ENCODE measurements around the gene SLC30A2. TPM values are rescaled to one million over a fixed set of nuclear protein-coding genes. Genes with fewer than 3 reads are reported as not detected.

Gene SLC30A2
- polyA plus RNA-seq, 1 experiment = not detected

GRCh38 chr1:26055041-26055440, 9.1 kb upstream of the SLC30A2 start:
- no peak overlapping the region for H3K4me3 ChIP-seq (ENCODE audit: low read depth, low read length)
- H3K36me3 ChIP-seq (ENCODE audit: control insufficient read depth, insufficient read depth, low read length) = no peaks in the 10 kb centered on the region
- POLR2A ChIA-PET = no interaction called here
- DNase-seq (ENCODE audit: low read depth) = no peak
- peaks cover 18% of the 10 kb centered on the region for H3K27me3 ChIP-seq (ENCODE audit: control insufficient read depth, insufficient read depth, low read length)
- no peak for TF ChIP-seq CTCF (IDR thresholded peaks at IDR 0.05; ENCODE audit: insufficient read depth, low read depth, low read length)
- CTCF ChIA-PET = interaction anchor here (1.5 to 3.0 kb wide), 2 partner anchors 19 to 90 kb away, joined by 4 to 9 read pairs; no protein-coding TSS in a partner anchor

DNA sequence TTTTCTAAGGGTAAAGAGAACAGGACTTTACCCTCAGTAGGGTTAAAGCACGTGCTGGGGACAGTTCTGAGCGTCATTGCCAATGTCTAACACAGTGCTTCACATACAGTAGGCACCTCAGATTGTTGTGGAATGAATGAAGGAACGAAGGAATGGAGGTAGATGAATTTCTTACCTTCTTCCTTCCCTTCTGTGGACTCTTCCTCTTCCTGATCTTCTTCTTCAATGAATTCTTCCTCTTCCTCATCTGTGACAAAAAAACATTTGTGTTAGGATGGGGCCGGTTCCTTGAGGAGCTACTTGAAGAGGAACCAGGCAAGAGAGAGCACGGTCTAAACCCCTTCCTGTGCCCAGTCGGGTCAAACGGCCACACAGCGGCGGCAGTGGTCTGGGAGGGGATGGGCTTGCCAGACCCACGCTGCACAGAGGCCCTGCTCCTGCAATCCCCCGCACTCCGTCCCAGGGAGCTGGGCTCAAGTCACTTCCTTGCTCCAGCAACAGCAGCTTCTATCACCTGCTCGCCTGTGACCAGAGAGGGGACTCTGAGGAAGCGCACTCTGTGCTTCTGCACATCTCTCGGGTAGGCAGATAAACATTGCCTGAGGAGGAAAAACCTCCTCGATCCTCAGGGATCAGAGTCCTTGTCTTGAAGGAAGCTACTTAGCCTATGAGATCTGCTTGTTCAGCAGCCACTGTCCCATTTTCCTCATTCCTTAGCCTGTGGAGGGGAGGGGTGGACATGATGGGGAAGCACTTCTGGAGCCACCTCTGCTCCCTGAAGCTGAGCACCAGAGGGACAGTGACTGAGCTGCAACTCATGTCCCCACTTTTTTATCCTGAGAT, 8.0 kb upstream of the SLC30A2 start:
- Histone ChIP-seq H3K4me3 (ENCODE audit: low read depth, low read length) (no peak overlapping the region), H3K36me3 (ENCODE audit: control insufficient read depth, insufficient read depth, low read length) (no peaks in the 10 kb centered on the region), H3K27me3 (ENCODE audit: control insufficient read depth, insufficient read depth, low read length) (peaks cover 20% of the 10 kb centered on the region)
- no peak for TF ChIP-seq CTCF (IDR thresholded peaks at IDR 0.05; ENCODE audit: insufficient read depth, low read depth, low read length)
- CTCF ChIA-PET = interaction anchor here (1.2 to 3.0 kb wide), 3 partner anchors 9 to 91 kb away, joined by 3 to 9 read pairs (median 4); no protein-coding TSS in a partner anchor
- DNase-seq (ENCODE audit: low read depth) = no peak
- POLR2A ChIA-PET = no interaction called here

DNA sequence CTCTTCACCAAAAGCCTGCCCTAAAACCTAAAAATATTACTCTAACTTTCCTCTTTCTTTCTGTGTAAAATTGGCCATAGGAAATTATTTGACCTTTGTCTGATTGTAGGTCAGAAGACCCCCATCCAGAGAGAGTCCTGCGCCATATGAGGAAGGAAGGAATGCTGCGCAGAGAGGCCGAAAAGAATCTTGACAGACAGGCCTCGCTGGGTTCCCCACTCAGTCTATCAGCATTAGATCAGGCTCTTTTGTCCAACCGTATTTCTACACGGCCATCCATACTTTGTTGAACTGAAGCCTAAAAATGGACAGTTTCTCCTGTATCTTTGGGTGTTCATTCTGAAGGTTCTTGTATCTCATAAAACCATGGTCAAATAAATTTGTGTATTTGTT, 4.3 kb upstream of the SLC30A2 start:
- Histone ChIP-seq H3K36me3 (ENCODE audit: control insufficient read depth, insufficient read depth, low read length) (no peaks in the 10 kb centered on the region), H3K4me3 (ENCODE audit: low read depth, low read length) (no peak overlapping the region), H3K27me3 (ENCODE audit: control insufficient read depth, insufficient read depth, low read length) (peaks cover 35% of the 10 kb centered on the region)
- CTCF ChIA-PET = interaction anchor here (0.8 to 1.7 kb wide), 2 partner anchors 14 kb away, joined by 3 to 5 read pairs; no protein-coding TSS in a partner anchor
- no peak for TF ChIP-seq CTCF (IDR thresholded peaks at IDR 0.05; ENCODE audit: insufficient read depth, low read depth, low read length)
- DNase-seq (ENCODE audit: low read depth) = no peak
- POLR2A ChIA-PET = no interaction called here

DNA sequence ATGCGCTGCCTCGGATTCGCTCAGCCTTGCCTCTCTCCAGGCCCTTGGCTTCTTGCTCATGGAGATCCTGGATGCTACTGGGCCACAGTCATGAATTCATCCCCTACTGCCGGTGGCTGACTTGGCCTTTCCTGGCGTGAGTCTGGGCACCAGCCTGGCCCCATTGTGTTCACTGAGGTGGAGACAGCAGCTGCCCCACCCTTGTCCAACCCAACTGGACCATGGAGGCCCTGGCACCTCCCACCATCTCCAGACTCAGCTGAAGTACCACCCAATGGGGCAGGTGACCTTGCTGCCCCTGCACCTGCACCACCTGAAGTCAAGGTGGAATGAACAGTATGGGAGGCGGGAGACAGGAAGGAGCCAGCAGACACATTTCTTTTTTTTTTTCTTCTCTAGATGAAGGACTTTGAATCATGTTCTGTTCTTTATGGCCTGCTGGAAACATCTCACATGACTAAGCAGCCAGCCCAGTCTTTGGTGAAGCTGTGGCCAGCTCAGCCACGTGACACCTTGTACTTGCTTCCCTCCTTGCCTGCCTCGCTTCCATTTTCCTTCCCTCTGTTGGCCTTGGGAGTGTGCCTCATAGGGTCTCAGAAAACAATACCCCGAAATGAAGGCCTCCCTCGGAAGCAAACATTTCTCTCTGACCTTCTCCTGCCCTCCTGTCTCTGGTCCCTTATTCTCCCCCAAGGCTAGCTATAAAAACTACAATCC, 3.8 kb upstream of the SLC30A2 start:
- H3K4me3 ChIP-seq (ENCODE audit: low read depth, low read length) = no peak overlapping the region
- POLR2A ChIA-PET = no interaction called here
- no peaks in the 10 kb centered on the region for H3K36me3 ChIP-seq (ENCODE audit: control insufficient read depth, insufficient read depth, low read length)
- H3K27me3 ChIP-seq (ENCODE audit: control insufficient read depth, insufficient read depth, low read length) = peaks cover 40% of the 10 kb centered on the region
- DNase-seq (ENCODE audit: low read depth) = no peak
- TF ChIP-seq CTCF (IDR thresholded peaks at IDR 0.05; ENCODE audit: insufficient read depth, low read depth, low read length) = no peak
- CTCF ChIA-PET = interaction anchor here (1.7 kb wide), 1 partner anchor 13 kb away, joined by 5 read pairs; no protein-coding TSS in a partner anchor

DNA sequence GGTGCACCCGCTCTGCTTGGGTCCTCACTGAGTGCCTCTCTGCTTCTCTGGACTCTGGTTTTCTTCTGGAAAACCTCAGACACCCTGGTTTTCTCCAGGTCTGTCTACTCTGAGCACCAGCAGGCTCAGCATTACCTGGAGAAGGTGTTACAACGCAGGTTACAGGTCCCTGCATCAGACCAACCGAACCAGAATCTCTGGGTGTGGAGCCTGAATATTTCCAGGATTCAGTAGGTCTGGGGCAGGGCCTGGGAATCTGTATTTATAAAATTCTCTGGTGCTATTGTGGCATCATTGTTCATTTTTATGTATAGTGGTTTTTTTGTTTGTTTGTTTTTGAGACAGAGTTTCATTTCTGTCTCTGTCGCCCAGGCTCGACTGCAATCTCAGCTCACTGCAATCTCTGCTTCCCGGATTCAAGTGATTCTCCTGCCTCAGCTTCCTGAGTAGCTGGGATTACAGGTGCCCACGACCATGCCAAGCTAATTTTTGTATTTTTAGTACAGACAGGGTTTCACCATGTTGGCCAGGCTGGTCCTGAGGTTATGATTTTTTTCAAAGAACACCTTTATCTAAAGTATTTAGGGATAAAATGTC, 1.5 kb upstream of the SLC30A2 start:
- DNase-seq (ENCODE audit: low read depth) = no peak
- Histone ChIP-seq H3K27me3 (ENCODE audit: control insufficient read depth, insufficient read depth, low read length) (peaks cover 42% of the 10 kb centered on the region), H3K4me3 (ENCODE audit: low read depth, low read length) (no peak overlapping the region), H3K36me3 (ENCODE audit: control insufficient read depth, insufficient read depth, low read length) (no peaks in the 10 kb centered on the region)
- CTCF ChIA-PET = interaction anchor here (5.0 kb wide), 1 partner anchor 12 kb away, joined by 34 read pairs; no protein-coding TSS in a partner anchor
- TF ChIP-seq CTCF (IDR thresholded peaks at IDR 0.05; ENCODE audit: insufficient read depth, low read depth, low read length) = no peak
- POLR2A ChIA-PET = no interaction called here

All from BJ (cell line).